Endothelial cell (in vitro differentiated cells): ENCODE measurements around the gene HIVEP3. TPM values are rescaled to one million over a fixed set of nuclear protein-coding genes. Genes with fewer than 3 reads are reported as not detected.

Experiments
- DNase-seq: peaks from one replicate; pipeline ENCODE4 v3.0.0; 2021; ENCODE audit warnings: low spot score
- H3K27ac Mint-ChIP-seq: one replicate; pipeline ENCODE4 v1.8.0; 2021; ENCODE audit warnings: mixed read lengths, inconsistent platforms; ENCODE audit not compliant: unreplicated experiment
- H3K27me3 Mint-ChIP-seq: one replicate; pipeline ENCODE4 v1.8.0; 2021; ENCODE audit warnings: mild to moderate bottlenecking, moderate library complexity, mixed read lengths, inconsistent platforms; ENCODE audit not compliant: unreplicated experiment
- H3K36me3 Mint-ChIP-seq: one replicate; pipeline ENCODE4 v1.8.0; 2021; ENCODE audit warnings: mild to moderate bottlenecking, low read depth, mixed read lengths, inconsistent platforms; ENCODE audit not compliant: unreplicated experiment
- H3K4me1 Mint-ChIP-seq: one replicate; pipeline ENCODE4 v1.8.0; 2021; ENCODE audit warnings: mild to moderate bottlenecking, mixed read lengths, inconsistent platforms; ENCODE audit not compliant: unreplicated experiment
- H3K4me3 Mint-ChIP-seq: one replicate; pipeline ENCODE4 v1.8.0; 2021; ENCODE audit warnings: mild to moderate bottlenecking, mixed read lengths, inconsistent platforms; ENCODE audit not compliant: unreplicated experiment
- H3K9me3 Mint-ChIP-seq: one replicate; pipeline ENCODE4 v1.8.0; 2021; ENCODE audit warnings: mixed read lengths, inconsistent platforms; ENCODE audit not compliant: unreplicated experiment
- total RNA-seq: library from RNA; stranded (reverse); fragmentation: NEBNext Ultra II Directional; extraction: Animal tissue kit (Norgen Biotek cat#: 25700); gene quantifications from one replicate; pipeline ENCODE4 v1.2.1, GENCODE V29; 2021; ENCODE audit not compliant: unreplicated experiment
- TF ChIP-seq, protein P1 (sequence below): fragments of 200-600 bp; sonication (generic); IDR thresholded peaks from one replicate; pipeline ENCODE4 v1.5.0; 2021; ENCODE audit warnings: antibody characterized with exemption; ENCODE audit not compliant: unreplicated experiment

HIVEP3 gene
- total RNA-seq, 1 donor from 2014 or later = 8.9 TPM

- H3K9me3 Mint-ChIP-seq = no peaks in the 10 kb centered on the region
- no peak overlapping the region for H3K27ac Mint-ChIP-seq
- peaks cover 4% of the 10 kb centered on the region for H3K27me3 Mint-ChIP-seq
- peaks cover 13% of the 10 kb centered on the region for H3K4me1 Mint-ChIP-seq
- TF ChIP-seq, protein P1, sequence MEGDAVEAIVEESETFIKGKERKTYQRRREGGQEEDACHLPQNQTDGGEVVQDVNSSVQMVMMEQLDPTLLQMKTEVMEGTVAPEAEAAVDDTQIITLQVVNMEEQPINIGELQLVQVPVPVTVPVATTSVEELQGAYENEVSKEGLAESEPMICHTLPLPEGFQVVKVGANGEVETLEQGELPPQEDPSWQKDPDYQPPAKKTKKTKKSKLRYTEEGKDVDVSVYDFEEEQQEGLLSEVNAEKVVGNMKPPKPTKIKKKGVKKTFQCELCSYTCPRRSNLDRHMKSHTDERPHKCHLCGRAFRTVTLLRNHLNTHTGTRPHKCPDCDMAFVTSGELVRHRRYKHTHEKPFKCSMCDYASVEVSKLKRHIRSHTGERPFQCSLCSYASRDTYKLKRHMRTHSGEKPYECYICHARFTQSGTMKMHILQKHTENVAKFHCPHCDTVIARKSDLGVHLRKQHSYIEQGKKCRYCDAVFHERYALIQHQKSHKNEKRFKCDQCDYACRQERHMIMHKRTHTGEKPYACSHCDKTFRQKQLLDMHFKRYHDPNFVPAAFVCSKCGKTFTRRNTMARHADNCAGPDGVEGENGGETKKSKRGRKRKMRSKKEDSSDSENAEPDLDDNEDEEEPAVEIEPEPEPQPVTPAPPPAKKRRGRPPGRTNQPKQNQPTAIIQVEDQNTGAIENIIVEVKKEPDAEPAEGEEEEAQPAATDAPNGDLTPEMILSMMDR = no peak
- peaks cover 3% of the 10 kb centered on the region for H3K36me3 Mint-ChIP-seq
- no peak overlapping the region for H3K4me3 Mint-ChIP-seq
- no peak for DNase-seq
Observed at GRCh38 chr1:41762251-41762650, 156.5 kb downstream of the HIVEP3 start.

- no peak for DNase-seq
- H3K36me3 Mint-ChIP-seq = peaks cover 3% of the 10 kb centered on the region
- peaks cover 4% of the 10 kb centered on the region for H3K27me3 Mint-ChIP-seq
- peaks cover 5% of the 10 kb centered on the region for H3K4me1 Mint-ChIP-seq
- TF ChIP-seq, protein P1 = no peak
- no peaks in the 10 kb centered on the region for H3K9me3 Mint-ChIP-seq
- H3K27ac Mint-ChIP-seq = no peak overlapping the region
- no peak overlapping the region for H3K4me3 Mint-ChIP-seq
Observed at GRCh38 chr1:41758904-41759548, 159.7 kb downstream of the HIVEP3 start.

- Mint-ChIP-seq H3K4me3 (no peak overlapping the region), H3K27ac (no peak overlapping the region), H3K36me3 (peaks cover 3% of the 10 kb centered on the region), H3K27me3 (peaks cover 2% of the 10 kb centered on the region), H3K9me3 (no peaks in the 10 kb centered on the region), H3K4me1 (no peaks in the 10 kb centered on the region)
- no peak for DNase-seq
- TF ChIP-seq, protein P1 = no peak
Observed at GRCh38 chr1:41758500-41758899, 160.2 kb downstream of the HIVEP3 start.

- H3K27ac Mint-ChIP-seq = no peak overlapping the region
- H3K9me3 Mint-ChIP-seq = no peaks in the 10 kb centered on the region
- no peaks in the 10 kb centered on the region for H3K4me1 Mint-ChIP-seq
- TF ChIP-seq, protein P1 = no peak
- H3K4me3 Mint-ChIP-seq = no peak overlapping the region
- no peak for DNase-seq
- no peaks in the 10 kb centered on the region for H3K27me3 Mint-ChIP-seq
- no peaks in the 10 kb centered on the region for H3K36me3 Mint-ChIP-seq
Observed at GRCh38 chr1:41754540-41754939, 164.2 kb downstream of the HIVEP3 start.

- Mint-ChIP-seq H3K4me3 (no peak overlapping the region), H3K36me3 (no peaks in the 10 kb centered on the region), H3K9me3 (no peaks in the 10 kb centered on the region), H3K27ac (no peak overlapping the region), H3K27me3 (no peaks in the 10 kb centered on the region), H3K4me1 (no peaks in the 10 kb centered on the region)
- no peak for DNase-seq
- TF ChIP-seq, protein P1 = no peak
Observed at GRCh38 chr1:41752514-41753170, 166.1 kb downstream of the HIVEP3 start.
